ENCODE results near the gene GPHN. TPM values are rescaled to one million over a fixed set of nuclear protein-coding genes. Genes with fewer than 3 reads are reported as not detected.

Gene GPHN
- polyA plus RNA-seq, 2 of the 4 experiments (the other 2 are of a cell fraction): 12.7 to 15.5 TPM

DNA sequence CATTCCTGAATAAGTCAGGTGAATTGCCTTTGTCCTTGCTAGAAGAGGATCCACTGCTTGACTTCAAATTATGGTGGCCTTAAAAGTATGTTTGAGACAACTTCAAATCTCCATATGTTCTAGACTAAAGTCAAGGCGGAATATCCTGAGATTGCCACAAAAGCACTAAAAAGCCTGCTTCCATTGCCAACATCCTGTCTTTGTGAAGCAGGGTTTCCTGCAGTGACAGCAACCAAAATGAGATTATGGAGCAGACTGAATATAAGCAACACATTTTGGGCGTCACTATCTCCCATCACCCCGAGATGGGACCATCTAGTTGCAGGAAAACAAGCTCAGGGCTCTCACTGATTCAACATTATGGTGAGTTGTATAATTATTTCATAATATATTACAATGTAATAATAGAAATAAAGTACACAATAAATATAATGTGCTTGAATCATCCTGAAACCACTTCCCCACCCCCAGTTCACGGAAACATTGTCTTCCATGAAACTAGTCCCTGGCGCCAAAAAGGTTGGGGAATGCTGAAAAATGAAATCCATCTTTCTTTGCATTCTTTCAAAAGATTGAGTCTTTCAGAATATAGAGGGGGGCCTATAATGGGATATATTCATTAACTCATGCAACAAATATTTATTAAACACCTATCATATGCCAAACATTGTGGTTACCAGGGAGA lies 143.7 kb downstream of the GPHN start:
- CTCF ChIA-PET: no interaction called here
- DNase-seq (ENCODE audit: low read depth in 1 of 2, low spot score in 1 of 2) (no peak), FAIRE-seq (no peak), ATAC-seq (no peak)
- WGBS (ENCODE audit: missing lambda C conversion rate): 89% methylated on average over 5 of the region's 5 CpGs
- H3K27ac ChIP-seq: no peak overlapping the region
- TF ChIP-seq BHLHE40 (IDR thresholded peaks at IDR 0.05; ENCODE audit: low read depth, low read length) (no peak), ESRRA (IDR thresholded peaks at IDR 0.05; ENCODE audit: borderline replicate concordance, low read length) (no peak), HDAC2 (IDR thresholded peaks at IDR 0.05) (no peak), RCOR1 (IDR thresholded peaks at IDR 0.05; ENCODE audit: low read depth, low read length) (no peak), HOXB5 (CRISPR knock-in tag; IDR thresholded peaks at IDR 0.05) (no peak), TFCP2L1 (CRISPR knock-in tag; IDR thresholded peaks at IDR 0.05) (no peak), MAZ (IDR thresholded peaks at IDR 0.05; ENCODE audit: borderline replicate concordance, low read depth, low read length) (no peak), RAD21 (conservative IDR thresholded peaks at IDR 0.05 in 1 of 2, IDR thresholded peaks at IDR 0.05 in 1 of 2) (no peak), GATA3 (IDR thresholded peaks at IDR 0.05; ENCODE audit: borderline replicate concordance) (no peak), ZSCAN20 (CRISPR knock-in tag; IDR thresholded peaks at IDR 0.05) (no peak), JUNB (IDR thresholded peaks at IDR 0.05) (no peak), PHF8 (IDR thresholded peaks at IDR 0.05; ENCODE audit: borderline replicate concordance, low read depth) (no peak), CHD2 (IDR thresholded peaks at IDR 0.05; ENCODE audit: low read length, partially characterized antibody) (no peak), CHD4 (IDR thresholded peaks at IDR 0.05; ENCODE audit: borderline replicate concordance) (no peak), HOXA7 (CRISPR knock-in tag; IDR thresholded peaks at IDR 0.05) (no peak)
- TF ChIP-seq, protein P1, sequence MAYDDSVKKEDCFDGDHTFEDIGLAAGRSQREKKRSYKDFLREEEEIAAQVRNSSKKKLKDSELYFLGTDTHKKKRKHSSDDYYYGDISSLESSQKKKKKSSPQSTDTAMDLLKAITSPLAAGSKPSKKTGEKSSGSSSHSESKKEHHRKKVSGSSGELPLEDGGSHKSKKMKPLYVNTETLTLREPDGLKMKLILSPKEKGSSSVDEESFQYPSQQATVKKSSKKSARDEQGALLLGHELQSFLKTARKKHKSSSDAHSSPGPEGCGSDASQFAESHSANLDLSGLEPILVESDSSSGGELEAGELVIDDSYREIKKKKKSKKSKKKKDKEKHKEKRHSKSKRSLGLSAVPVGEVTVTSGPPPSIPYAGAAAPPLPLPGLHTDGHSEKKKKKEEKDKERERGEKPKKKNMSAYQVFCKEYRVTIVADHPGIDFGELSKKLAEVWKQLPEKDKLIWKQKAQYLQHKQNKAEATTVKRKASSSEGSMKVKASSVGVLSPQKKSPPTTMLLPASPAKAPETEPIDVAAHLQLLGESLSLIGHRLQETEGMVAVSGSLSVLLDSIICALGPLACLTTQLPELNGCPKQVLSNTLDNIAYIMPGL (CRISPR knock-in tag; IDR thresholded peaks at IDR 0.05; ENCODE audit: borderline replicate concordance): no peak
- TF ChIP-seq, protein P2, sequence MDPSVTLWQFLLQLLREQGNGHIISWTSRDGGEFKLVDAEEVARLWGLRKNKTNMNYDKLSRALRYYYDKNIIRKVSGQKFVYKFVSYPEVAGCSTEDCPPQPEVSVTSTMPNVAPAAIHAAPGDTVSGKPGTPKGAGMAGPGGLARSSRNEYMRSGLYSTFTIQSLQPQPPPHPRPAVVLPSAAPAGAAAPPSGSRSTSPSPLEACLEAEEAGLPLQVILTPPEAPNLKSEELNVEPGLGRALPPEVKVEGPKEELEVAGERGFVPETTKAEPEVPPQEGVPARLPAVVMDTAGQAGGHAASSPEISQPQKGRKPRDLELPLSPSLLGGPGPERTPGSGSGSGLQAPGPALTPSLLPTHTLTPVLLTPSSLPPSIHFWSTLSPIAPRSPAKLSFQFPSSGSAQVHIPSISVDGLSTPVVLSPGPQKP (IDR thresholded peaks at IDR 0.05; ENCODE audit: low read depth, low read length): no peak
- peaks cover 2% of the 10 kb centered on the region; the same call in 2 of the 3 replicates for H3K9me3 ChIP-seq
- no peak overlapping the region for H3K4me2 ChIP-seq
- H3K4me1 ChIP-seq: no peaks in the 10 kb centered on the region
- H3K4me3 ChIP-seq: no peak overlapping the region
- POLR2A ChIA-PET: interaction anchor here (0.5 kb wide), 1 partner anchor 76 kb away, joined by 3 read pairs; no protein-coding TSS in a partner anchor

DNA sequence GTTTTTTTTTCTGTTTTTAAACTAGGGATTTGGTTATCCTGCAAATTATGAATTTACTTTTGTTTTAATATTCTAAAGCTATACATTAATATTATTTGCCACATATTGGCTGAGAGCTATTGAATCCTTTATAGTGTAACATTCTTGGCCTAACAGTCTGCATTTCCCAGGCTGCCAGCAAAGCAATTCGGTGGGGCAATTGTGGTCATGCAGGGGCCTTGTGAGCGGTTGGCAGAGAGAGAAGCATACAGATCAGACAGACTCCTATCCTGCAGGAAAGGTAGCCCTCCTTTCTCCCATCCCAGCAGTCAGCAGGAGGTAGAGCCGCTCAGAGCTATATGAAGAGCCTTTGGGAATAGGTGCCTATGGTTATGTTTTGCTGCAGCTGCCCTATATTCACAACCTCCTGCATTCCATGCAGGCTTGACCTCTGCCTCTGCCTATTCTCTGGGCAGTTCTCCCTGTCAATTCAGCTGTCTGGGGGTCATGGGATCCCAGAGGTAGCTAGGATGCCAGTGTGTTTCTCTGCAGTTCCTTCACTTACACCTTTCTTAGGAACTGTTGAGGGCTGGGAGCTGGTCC lies 144.7 kb downstream of the GPHN start:
- TF ChIP-seq, protein P3, sequence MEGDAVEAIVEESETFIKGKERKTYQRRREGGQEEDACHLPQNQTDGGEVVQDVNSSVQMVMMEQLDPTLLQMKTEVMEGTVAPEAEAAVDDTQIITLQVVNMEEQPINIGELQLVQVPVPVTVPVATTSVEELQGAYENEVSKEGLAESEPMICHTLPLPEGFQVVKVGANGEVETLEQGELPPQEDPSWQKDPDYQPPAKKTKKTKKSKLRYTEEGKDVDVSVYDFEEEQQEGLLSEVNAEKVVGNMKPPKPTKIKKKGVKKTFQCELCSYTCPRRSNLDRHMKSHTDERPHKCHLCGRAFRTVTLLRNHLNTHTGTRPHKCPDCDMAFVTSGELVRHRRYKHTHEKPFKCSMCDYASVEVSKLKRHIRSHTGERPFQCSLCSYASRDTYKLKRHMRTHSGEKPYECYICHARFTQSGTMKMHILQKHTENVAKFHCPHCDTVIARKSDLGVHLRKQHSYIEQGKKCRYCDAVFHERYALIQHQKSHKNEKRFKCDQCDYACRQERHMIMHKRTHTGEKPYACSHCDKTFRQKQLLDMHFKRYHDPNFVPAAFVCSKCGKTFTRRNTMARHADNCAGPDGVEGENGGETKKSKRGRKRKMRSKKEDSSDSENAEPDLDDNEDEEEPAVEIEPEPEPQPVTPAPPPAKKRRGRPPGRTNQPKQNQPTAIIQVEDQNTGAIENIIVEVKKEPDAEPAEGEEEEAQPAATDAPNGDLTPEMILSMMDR (IDR thresholded peaks at IDR 0.05): no peak
- TF ChIP-seq RFX5 (IDR thresholded peaks at IDR 0.05): no peak
- no peak for TF ChIP-seq TFCP2L1 (CRISPR knock-in tag; IDR thresholded peaks at IDR 0.05)
- TF ChIP-seq, protein P4, sequence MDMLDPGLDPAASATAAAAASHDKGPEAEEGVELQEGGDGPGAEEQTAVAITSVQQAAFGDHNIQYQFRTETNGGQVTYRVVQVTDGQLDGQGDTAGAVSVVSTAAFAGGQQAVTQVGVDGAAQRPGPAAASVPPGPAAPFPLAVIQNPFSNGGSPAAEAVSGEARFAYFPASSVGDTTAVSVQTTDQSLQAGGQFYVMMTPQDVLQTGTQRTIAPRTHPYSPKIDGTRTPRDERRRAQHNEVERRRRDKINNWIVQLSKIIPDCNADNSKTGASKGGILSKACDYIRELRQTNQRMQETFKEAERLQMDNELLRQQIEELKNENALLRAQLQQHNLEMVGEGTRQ (IDR thresholded peaks at IDR 0.05): no peak
- no peak for TF ChIP-seq MAFK (IDR thresholded peaks at IDR 0.05; ENCODE audit: partially characterized antibody)
- TF ChIP-seq JUNB (IDR thresholded peaks at IDR 0.05): no peak
- no peak for TF ChIP-seq CBX8 (IDR thresholded peaks at IDR 0.05)

More for the DNA sequence above, 144.7 kb downstream of the GPHN start:
- POLR2A ChIA-PET: interaction anchor here (0.5 kb wide), 1 partner anchor 77 kb away, joined by 3 read pairs; no protein-coding TSS in a partner anchor
- 86% methylated on average over 3 of the region's 3 CpGs for WGBS (ENCODE audit: missing lambda C conversion rate)
- Histone ChIP-seq H3K27ac (no peak overlapping the region), H3K4me2 (no peak overlapping the region), H3K9me3 (peaks cover 7% of the 10 kb centered on the region; the same call in 2 of the 3 replicates), H3K4me1 (no peaks in the 10 kb centered on the region), H3K4me3 (no peak overlapping the region)
- ATAC-seq (no peak), DNase-seq (ENCODE audit: low read depth in 1 of 2, low spot score in 1 of 2) (no peak), FAIRE-seq (no peak)
- CTCF ChIA-PET: no interaction called here

All from A549 (cell line).